Measurements from ENCODE around the gene NDEL1. TPM values are rescaled to one million over a fixed set of nuclear protein-coding genes. Genes with fewer than 3 reads are reported as not detected.
"Not testable (repeated sequence)": the region's sequence is repeated elsewhere in the genome, so short reads cannot be mapped to it uniquely, and the experiment has no call there.

Gene NDEL1
- polyA plus RNA-seq: 36.6 TPM
- long read RNA-seq, donor 1, partial matches to known transcripts: 7 of 14 reads
- long read RNA-seq, donor 1, other reads (novel, unspliced or antisense): 0 of 14 reads
- long read RNA-seq, donor 2, transcript NDEL1-204 (1 exons, 3,927 nt): major isoform, 10 of 24 reads
- long read RNA-seq, donor 2, partial matches to known transcripts: 6 of 24 reads
- long read RNA-seq, donor 2, other reads (novel, unspliced or antisense): 0 of 24 reads
- long read RNA-seq, donor 3: 0 reads
- long read RNA-seq, donor 4, partial matches to known transcripts: 0 of 5 reads
- long read RNA-seq, donor 4, other reads (novel, unspliced or antisense): 0 of 5 reads
- long read RNA-seq, donor 5, partial matches to known transcripts: 0 of 5 reads
- long read RNA-seq, donor 5, other reads (novel, unspliced or antisense): 0 of 5 reads
- long read RNA-seq, donor 6, transcript NDEL1-204 (1 exons, 3,927 nt): major isoform, 13 of 33 reads
- long read RNA-seq, donor 6, partial matches to known transcripts: 16 of 33 reads
- long read RNA-seq, donor 6, other reads (novel, unspliced or antisense): 0 of 33 reads
- long read RNA-seq, donor 7, transcript NDEL1-204 (1 exons, 3,927 nt): major isoform, 13 of 17 reads
- long read RNA-seq, donor 7, partial matches to known transcripts: 0 of 17 reads
- long read RNA-seq, donor 7, other reads (novel, unspliced or antisense): 0 of 17 reads
- long read RNA-seq, donor 8, transcript NDEL1-204 (1 exons, 3,927 nt): major isoform, 20 of 35 reads
- long read RNA-seq, donor 8, transcript NDEL1-201 (9 exons, 2,372 nt): minor isoform, 9 of 35 reads
- long read RNA-seq, donor 8, partial matches to known transcripts: 0 of 35 reads
- long read RNA-seq, donor 8, other reads (novel, unspliced or antisense): 0 of 35 reads
- long read RNA-seq, donor 9, transcript NDEL1-204 (1 exons, 3,927 nt): major isoform, 8 of 13 reads
- long read RNA-seq, donor 9, partial matches to known transcripts: 0 of 13 reads
- long read RNA-seq, donor 9, other reads (novel, unspliced or antisense): 0 of 13 reads
- long read RNA-seq, donor 10, transcript NDEL1-201 (9 exons, 2,372 nt): minor isoform, 7 of 20 reads
- long read RNA-seq, donor 10, transcript NDEL1-204 (1 exons, 3,927 nt): major isoform, 10 of 20 reads
- long read RNA-seq, donor 10, partial matches to known transcripts: 0 of 20 reads
- long read RNA-seq, donor 10, other reads (novel, unspliced or antisense): 0 of 20 reads
- long read RNA-seq, donor 11, transcript NDEL1-204 (1 exons, 3,927 nt): major isoform, 13 of 17 reads
- long read RNA-seq, donor 11, partial matches to known transcripts: 0 of 17 reads
- long read RNA-seq, donor 11, other reads (novel, unspliced or antisense): 0 of 17 reads

- peak within 1 kb of the TSS; percentile 82 for H3K4me3 ChIP-seq (ENCODE audit: low read length)
- H3K27me3 ChIP-seq (ENCODE audit: control insufficient read depth, insufficient read depth, low read length): no peaks in the 10 kb centered on the region
- H3K9me3 ChIP-seq (ENCODE audit: control insufficient read depth, low read depth, low read length): no peaks in the 10 kb centered on the region
- peaks cover 3% of the 10 kb centered on the region for H3K36me3 ChIP-seq (ENCODE audit: control insufficient read depth, insufficient read depth, low read length)
- DNase-seq: peak; percentile 99
- H3K27ac ChIP-seq (ENCODE audit: low read length): peak within 1 kb of the TSS; percentile 98
- H3K4me1 ChIP-seq (ENCODE audit: control insufficient read depth, insufficient read depth, low read length): peaks cover 3% of the 10 kb centered on the region
- WGBS (ENCODE audit: insufficient coverage, low lambda C conversion rate): no CpG with 5 or more reads among the region's 68 CpGs
Observed at GRCh38 chr17:8435245-8436168, at the start of gene NDEL1. Gene NDEL1, plus strand, starts transcription at chr17:8435884. Its CDS starts 8,388 bp downstream, at chr17:8444272.

- DNase-seq: no peak
- Histone ChIP-seq H3K4me3 (ENCODE audit: low read length) (no peak overlapping the region), H3K36me3 (ENCODE audit: control insufficient read depth, insufficient read depth, low read length) (peaks cover under 1% of the 10 kb centered on the region), H3K9me3 (ENCODE audit: control insufficient read depth, low read depth, low read length) (no peaks in the 10 kb centered on the region), H3K4me1 (ENCODE audit: control insufficient read depth, insufficient read depth, low read length) (peaks cover 7% of the 10 kb centered on the region), H3K27ac (ENCODE audit: low read length) (no peak overlapping the region), H3K27me3 (ENCODE audit: control insufficient read depth, insufficient read depth, low read length) (peaks cover 4% of the 10 kb centered on the region)
- WGBS (ENCODE audit: insufficient coverage, low lambda C conversion rate): no CpG with 5 or more reads among the region's 6 CpGs
Observed at GRCh38 chr17:8386841-8387240, 48.8 kb upstream of the NDEL1 start.

- Histone ChIP-seq H3K27me3 (ENCODE audit: control insufficient read depth, insufficient read depth, low read length) (peaks cover 13% of the 10 kb centered on the region), H3K4me1 (ENCODE audit: control insufficient read depth, insufficient read depth, low read length) (peaks cover 5% of the 10 kb centered on the region), H3K36me3 (ENCODE audit: control insufficient read depth, insufficient read depth, low read length) (no peaks in the 10 kb centered on the region), H3K9me3 (ENCODE audit: control insufficient read depth, low read depth, low read length) (no peaks in the 10 kb centered on the region), H3K4me3 (ENCODE audit: low read length) (no peak overlapping the region), H3K27ac (ENCODE audit: low read length) (no peak overlapping the region)
- DNase-seq: no peak
- no CpG with 5 or more reads among the region's 7 CpGs for WGBS (ENCODE audit: insufficient coverage, low lambda C conversion rate)
Observed at GRCh38 chr17:8387914-8388651, 47.6 kb upstream of the NDEL1 start.

GRCh38 chr17:8391711-8392110 lies 44.0 kb upstream of the NDEL1 start:
- WGBS (ENCODE audit: insufficient coverage, low lambda C conversion rate): no CpG with 5 or more reads among the region's 9 CpGs
- H3K4me1 ChIP-seq (ENCODE audit: control insufficient read depth, insufficient read depth, low read length): no peaks in the 10 kb centered on the region
- no peak overlapping the region for H3K27ac ChIP-seq (ENCODE audit: low read length)
- peaks cover 41% of the 10 kb centered on the region for H3K27me3 ChIP-seq (ENCODE audit: control insufficient read depth, insufficient read depth, low read length)
- no peaks in the 10 kb centered on the region for H3K36me3 ChIP-seq (ENCODE audit: control insufficient read depth, insufficient read depth, low read length)
- no peak for DNase-seq
- no peak overlapping the region for H3K4me3 ChIP-seq (ENCODE audit: low read length)
- H3K9me3 ChIP-seq (ENCODE audit: control insufficient read depth, low read depth, low read length): no peaks in the 10 kb centered on the region

- H3K9me3 ChIP-seq (ENCODE audit: control insufficient read depth, low read depth, low read length): no peaks in the 10 kb centered on the region
- no peak overlapping the region for H3K27ac ChIP-seq (ENCODE audit: low read length)
- no peak overlapping the region for H3K4me3 ChIP-seq (ENCODE audit: low read length)
- H3K27me3 ChIP-seq (ENCODE audit: control insufficient read depth, insufficient read depth, low read length): peaks cover 44% of the 10 kb centered on the region
- DNase-seq: no peak
- no peaks in the 10 kb centered on the region for H3K36me3 ChIP-seq (ENCODE audit: control insufficient read depth, insufficient read depth, low read length)
- no CpG with 5 or more reads among the region's 18 CpGs for WGBS (ENCODE audit: insufficient coverage, low lambda C conversion rate)
- no peaks in the 10 kb centered on the region for H3K4me1 ChIP-seq (ENCODE audit: control insufficient read depth, insufficient read depth, low read length)
Observed at GRCh38 chr17:8392274-8392673, 43.4 kb upstream of the NDEL1 start.

GRCh38 chr17:8392674-8393469 lies 42.8 kb upstream of the NDEL1 start:
- no peak overlapping the region for H3K27ac ChIP-seq (ENCODE audit: low read length)
- peaks cover 49% of the 10 kb centered on the region for H3K27me3 ChIP-seq (ENCODE audit: control insufficient read depth, insufficient read depth, low read length)
- H3K4me1 ChIP-seq (ENCODE audit: control insufficient read depth, insufficient read depth, low read length): no peaks in the 10 kb centered on the region
- no peaks in the 10 kb centered on the region for H3K36me3 ChIP-seq (ENCODE audit: control insufficient read depth, insufficient read depth, low read length)
- DNase-seq: no peak
- no peaks in the 10 kb centered on the region for H3K9me3 ChIP-seq (ENCODE audit: control insufficient read depth, low read depth, low read length)
- no CpG with 5 or more reads among the region's 46 CpGs for WGBS (ENCODE audit: insufficient coverage, low lambda C conversion rate)
- H3K4me3 ChIP-seq (ENCODE audit: low read length): no peak overlapping the region

- peaks cover 51% of the 10 kb centered on the region for H3K27me3 ChIP-seq (ENCODE audit: control insufficient read depth, insufficient read depth, low read length)
- WGBS (ENCODE audit: insufficient coverage, low lambda C conversion rate): no CpG with 5 or more reads among the region's 8 CpGs
- H3K36me3 ChIP-seq (ENCODE audit: control insufficient read depth, insufficient read depth, low read length): no peaks in the 10 kb centered on the region
- no peak overlapping the region for H3K27ac ChIP-seq (ENCODE audit: low read length)
- no peak for DNase-seq
- no peak overlapping the region for H3K4me3 ChIP-seq (ENCODE audit: low read length)
- H3K9me3 ChIP-seq (ENCODE audit: control insufficient read depth, low read depth, low read length): no peaks in the 10 kb centered on the region
- H3K4me1 ChIP-seq (ENCODE audit: control insufficient read depth, insufficient read depth, low read length): no peaks in the 10 kb centered on the region
Observed at GRCh38 chr17:8393470-8394231, 42.0 kb upstream of the NDEL1 start.

- DNase-seq; H3K4me1 ChIP-seq (ENCODE audit: control insufficient read depth, insufficient read depth, low read length); H3K27ac ChIP-seq (ENCODE audit: low read length); H3K4me3 ChIP-seq (ENCODE audit: low read length); H3K36me3 ChIP-seq (ENCODE audit: control insufficient read depth, insufficient read depth, low read length); H3K9me3 ChIP-seq (ENCODE audit: control insufficient read depth, low read depth, low read length): not testable (repeated sequence)
- WGBS (ENCODE audit: insufficient coverage, low lambda C conversion rate): no CpG with 5 or more reads among the region's 9 CpGs
- peaks cover 53% of the 10 kb centered on the region for H3K27me3 ChIP-seq (ENCODE audit: control insufficient read depth, insufficient read depth, low read length)
Observed at GRCh38 chr17:8394497-8394896, 41.2 kb upstream of the NDEL1 start.
